ENCODE measurements around the gene CHP1. TPM values are rescaled to one million over a fixed set of nuclear protein-coding genes. Genes with fewer than 3 reads are reported as not detected.

CHP1 gene
- total RNA-seq, 1 experiment from 2014 or later: 101 TPM

DNA sequence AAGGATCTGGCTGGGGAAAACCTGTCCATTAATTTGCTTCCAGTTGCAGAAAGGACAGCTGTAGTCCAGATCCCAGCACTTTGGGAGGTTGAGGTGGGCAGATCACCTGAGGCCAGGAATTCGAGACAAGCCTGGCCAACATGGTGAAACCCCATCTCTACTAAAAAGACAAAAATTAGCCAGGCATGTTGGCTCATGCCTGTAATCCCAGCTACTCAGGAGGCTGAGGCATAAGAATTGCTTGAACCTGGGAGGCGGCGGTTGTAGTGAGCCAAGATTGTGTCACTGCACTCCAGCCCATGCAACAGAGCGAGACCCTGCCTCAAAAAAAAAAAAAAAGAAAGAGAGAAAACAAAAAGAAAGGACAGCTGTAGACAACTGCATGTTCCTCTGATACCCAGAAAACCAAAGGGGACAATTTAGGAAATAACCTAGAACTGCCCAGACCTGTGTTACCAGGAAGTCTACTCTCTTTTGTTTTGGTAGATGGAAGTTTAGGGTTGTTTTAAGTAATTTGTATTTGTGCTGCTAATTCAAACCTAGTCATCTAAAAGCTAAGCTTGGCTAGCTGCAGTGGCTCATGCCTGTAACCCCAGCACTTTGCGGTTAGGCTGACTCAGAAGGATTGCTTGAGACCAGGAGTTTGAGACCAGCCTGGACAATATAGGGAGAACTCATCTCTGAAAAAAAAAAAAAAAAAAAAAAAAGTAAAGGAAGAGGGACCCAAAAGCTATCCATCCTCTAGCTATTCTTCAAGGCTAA is 23.2 kb upstream of the CHP1 start:
- BruUV-seq (replicated peaks): no TSS peak
- TF ChIP-seq SRF (IDR thresholded peaks at IDR 0.05; ENCODE audit: low read depth): no peak
- TF ChIP-seq TCF7L2 (IDR thresholded peaks at IDR 0.05; ENCODE audit: borderline replicate concordance, extremely low read depth, insufficient read depth, insufficient read length): no peak
- TF ChIP-seq POLR2AphosphoS5 (IDR thresholded peaks at IDR 0.05; ENCODE audit: low read depth, low read length): no peak
- no peak for TF ChIP-seq SIN3A (IDR thresholded peaks at IDR 0.05; ENCODE audit: low read depth)
- no peak for TF ChIP-seq POLR2A (IDR thresholded peaks at IDR 0.05; ENCODE audit: borderline replicate concordance, extremely low read depth, insufficient read depth, insufficient read length)
- TF ChIP-seq RAD21 (IDR thresholded peaks at IDR 0.05; ENCODE audit: low read depth): no peak
- POLR2A ChIA-PET: no interaction called here
- no peaks in the 10 kb centered on the region for H3K36me3 ChIP-seq (ENCODE audit: control insufficient read depth in 1 of 2, insufficient read depth in 2 of 2, low read length in 2 of 2)
- H3K9ac ChIP-seq (ENCODE audit: low read length): no peak overlapping the region
- H3K27ac ChIP-seq (ENCODE audit: low read depth, low read length): no peak overlapping the region
- no peaks in the 10 kb centered on the region for H3K4me1 ChIP-seq (ENCODE audit: control insufficient read depth in 1 of 2, insufficient read depth in 2 of 2, low read length in 2 of 2)
- H3K27me3 ChIP-seq (ENCODE audit: insufficient read depth, low read length): no peaks in the 10 kb centered on the region
- H4K20me1 ChIP-seq (ENCODE audit: insufficient read depth): no peaks in the 10 kb centered on the region
- no peak overlapping the region for H2AFZ ChIP-seq (ENCODE audit: low read depth, low read length, poor library complexity, severe bottlenecking)
- RAD21 ChIA-PET (ENCODE audit: low non-redundant PET in 1 of 2, low total read pairs in 2 of 2, uncharacterized antibody in 2 of 2, unreplicated experiment in 2 of 2): no interaction called here
- ATAC-seq: no peak
- no peak for DNase-seq (ENCODE audit: low read depth, low spot score)
- no peaks in the 10 kb centered on the region for H3K79me2 ChIP-seq (ENCODE audit: insufficient read depth, low read length)
- intact Hi-C loops (cut with micrococcal nuclease): no loop called here
- no peaks in the 10 kb centered on the region for H3K9me2 ChIP-seq (ENCODE audit: insufficient read depth)
- no peak overlapping the region for H3K4me2 ChIP-seq (ENCODE audit: low read length)
- no peak overlapping the region for H3K4me3 ChIP-seq (replicated peaks in 1 of 2; ENCODE audit: low read depth in 1 of 2, low read length in 2 of 2)
- CTCF ChIA-PET: no interaction called here
- no peaks in the 10 kb centered on the region for H3K9me3 ChIP-seq (ENCODE audit: control insufficient read depth in 1 of 2, insufficient read depth in 1 of 2, low read depth in 1 of 2, low read length in 2 of 2)

DNA sequence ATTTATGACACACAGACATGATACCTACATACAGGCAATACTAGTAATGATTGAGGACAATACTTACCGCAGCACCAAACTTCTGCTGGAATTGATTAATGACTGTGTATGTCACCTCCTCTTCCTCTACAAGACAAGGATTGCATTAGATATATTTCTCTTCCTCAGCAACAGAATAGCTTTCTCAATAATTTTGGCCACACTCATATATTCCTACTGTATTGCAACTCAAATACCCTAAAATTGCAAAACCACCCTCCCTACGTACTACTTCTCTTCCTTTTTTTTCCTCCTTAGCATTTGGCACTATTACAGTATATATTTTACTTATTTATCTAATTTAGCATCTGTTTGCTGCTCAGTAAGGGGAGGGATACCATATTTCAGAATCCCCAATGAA is 15.4 kb upstream of the CHP1 start:
- no peak for DNase-seq (ENCODE audit: low read depth, low spot score)
- H3K9ac ChIP-seq (ENCODE audit: low read length): no peak overlapping the region
- no peak for ATAC-seq
- BruUV-seq (replicated peaks): no TSS peak
- no peaks in the 10 kb centered on the region for H3K4me1 ChIP-seq (ENCODE audit: control insufficient read depth in 1 of 2, insufficient read depth in 2 of 2, low read length in 2 of 2)
- H3K4me3 ChIP-seq (replicated peaks in 1 of 2; ENCODE audit: low read depth in 1 of 2, low read length in 2 of 2): no peak overlapping the region
- POLR2A ChIA-PET: no interaction called here
- no peaks in the 10 kb centered on the region for H3K9me2 ChIP-seq (ENCODE audit: insufficient read depth)
- H3K4me2 ChIP-seq (ENCODE audit: low read length): no peak overlapping the region
- RAD21 ChIA-PET (ENCODE audit: low non-redundant PET in 1 of 2, low total read pairs in 2 of 2, uncharacterized antibody in 2 of 2, unreplicated experiment in 2 of 2): no interaction called here
- no peaks in the 10 kb centered on the region for H3K36me3 ChIP-seq (ENCODE audit: control insufficient read depth in 1 of 2, insufficient read depth in 2 of 2, low read length in 2 of 2)
- H3K27ac ChIP-seq (ENCODE audit: low read depth, low read length): no peak overlapping the region
- H3K27me3 ChIP-seq (ENCODE audit: insufficient read depth, low read length): no peaks in the 10 kb centered on the region
- H3K9me3 ChIP-seq (ENCODE audit: control insufficient read depth in 1 of 2, insufficient read depth in 1 of 2, low read depth in 1 of 2, low read length in 2 of 2): no peaks in the 10 kb centered on the region
- H2AFZ ChIP-seq (ENCODE audit: low read depth, low read length, poor library complexity, severe bottlenecking): no peak overlapping the region
- CTCF ChIA-PET: interaction anchor here (0.6 kb wide), 1 partner anchor 29 kb away, joined by 3 read pairs; no protein-coding TSS in a partner anchor
- H4K20me1 ChIP-seq (ENCODE audit: insufficient read depth): no peaks in the 10 kb centered on the region
- H3K79me2 ChIP-seq (ENCODE audit: insufficient read depth, low read length): no peaks in the 10 kb centered on the region
- TF ChIP-seq, protein P1, sequence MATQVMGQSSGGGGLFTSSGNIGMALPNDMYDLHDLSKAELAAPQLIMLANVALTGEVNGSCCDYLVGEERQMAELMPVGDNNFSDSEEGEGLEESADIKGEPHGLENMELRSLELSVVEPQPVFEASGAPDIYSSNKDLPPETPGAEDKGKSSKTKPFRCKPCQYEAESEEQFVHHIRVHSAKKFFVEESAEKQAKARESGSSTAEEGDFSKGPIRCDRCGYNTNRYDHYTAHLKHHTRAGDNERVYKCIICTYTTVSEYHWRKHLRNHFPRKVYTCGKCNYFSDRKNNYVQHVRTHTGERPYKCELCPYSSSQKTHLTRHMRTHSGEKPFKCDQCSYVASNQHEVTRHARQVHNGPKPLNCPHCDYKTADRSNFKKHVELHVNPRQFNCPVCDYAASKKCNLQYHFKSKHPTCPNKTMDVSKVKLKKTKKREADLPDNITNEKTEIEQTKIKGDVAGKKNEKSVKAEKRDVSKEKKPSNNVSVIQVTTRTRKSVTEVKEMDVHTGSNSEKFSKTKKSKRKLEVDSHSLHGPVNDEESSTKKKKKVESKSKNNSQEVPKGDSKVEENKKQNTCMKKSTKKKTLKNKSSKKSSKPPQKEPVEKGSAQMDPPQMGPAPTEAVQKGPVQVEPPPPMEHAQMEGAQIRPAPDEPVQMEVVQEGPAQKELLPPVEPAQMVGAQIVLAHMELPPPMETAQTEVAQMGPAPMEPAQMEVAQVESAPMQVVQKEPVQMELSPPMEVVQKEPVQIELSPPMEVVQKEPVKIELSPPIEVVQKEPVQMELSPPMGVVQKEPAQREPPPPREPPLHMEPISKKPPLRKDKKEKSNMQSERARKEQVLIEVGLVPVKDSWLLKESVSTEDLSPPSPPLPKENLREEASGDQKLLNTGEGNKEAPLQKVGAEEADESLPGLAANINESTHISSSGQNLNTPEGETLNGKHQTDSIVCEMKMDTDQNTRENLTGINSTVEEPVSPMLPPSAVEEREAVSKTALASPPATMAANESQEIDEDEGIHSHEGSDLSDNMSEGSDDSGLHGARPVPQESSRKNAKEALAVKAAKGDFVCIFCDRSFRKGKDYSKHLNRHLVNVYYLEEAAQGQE (IDR thresholded peaks at IDR 0.05; ENCODE audit: low read depth): no peak
- TF ChIP-seq CEBPB (IDR thresholded peaks at IDR 0.05; ENCODE audit: low read depth): no peak
- intact Hi-C loops (cut with micrococcal nuclease): no loop called here

Data from HCT116 (cell line).